WTC11 (cell line): Measurements from ENCODE around the gene CFAP57.

Source experiments
- FOXJ3 ChIP-seq: sonication (generic); formaldehyde crosslinking; IDR thresholded peaks from 2 replicates; pipeline ENCODE4 v1.9.0; 2021; ENCODE audit warnings: missing genetic modification reagents, mild to moderate bottlenecking, borderline replicate concordance
- MAX ChIP-seq: sonication (generic); formaldehyde crosslinking; IDR thresholded peaks from 2 replicates; pipeline ENCODE4 v1.8.0; 2022; ENCODE audit warnings: mild to moderate bottlenecking, missing genetic modification reagents
- NR2C2 ChIP-seq: sonication (generic); formaldehyde crosslinking; IDR thresholded peaks from 2 replicates; pipeline ENCODE4 v1.8.0; 2022; ENCODE audit warnings: mild to moderate bottlenecking, missing genetic modification reagents
- USF1 ChIP-seq: sonication (generic); formaldehyde crosslinking; IDR thresholded peaks from 2 replicates; pipeline ENCODE4 v1.8.0; 2022; ENCODE audit warnings: mild to moderate bottlenecking, missing genetic modification reagents
- TF ChIP-seq, protein P1 (sequence below): fragments of 200-600 bp; IDR thresholded peaks from 2 replicates; pipeline ENCODE4 v1.8.0; 2022; ENCODE audit warnings: antibody characterized with exemption
- TF ChIP-seq, protein P2 (sequence below): sonication (generic); formaldehyde crosslinking; IDR thresholded peaks from 2 replicates; pipeline ENCODE4 v1.8.1; 2023; ENCODE audit warnings: mild to moderate bottlenecking, missing genetic modification reagents, borderline replicate concordance
- TF ChIP-seq, protein P3 (sequence below): sonication (generic); formaldehyde crosslinking; IDR thresholded peaks from 2 replicates; pipeline ENCODE4 v1.8.0; 2023; ENCODE audit warnings: mild to moderate bottlenecking, missing genetic modification reagents
- TF ChIP-seq, protein P4 (sequence below): sonication (generic); formaldehyde crosslinking; IDR thresholded peaks from 2 replicates; pipeline ENCODE4 v1.8.1; 2022; ENCODE audit warnings: low read depth, mild to moderate bottlenecking, moderate library complexity, missing genetic modification reagents, borderline replicate concordance

DNA sequence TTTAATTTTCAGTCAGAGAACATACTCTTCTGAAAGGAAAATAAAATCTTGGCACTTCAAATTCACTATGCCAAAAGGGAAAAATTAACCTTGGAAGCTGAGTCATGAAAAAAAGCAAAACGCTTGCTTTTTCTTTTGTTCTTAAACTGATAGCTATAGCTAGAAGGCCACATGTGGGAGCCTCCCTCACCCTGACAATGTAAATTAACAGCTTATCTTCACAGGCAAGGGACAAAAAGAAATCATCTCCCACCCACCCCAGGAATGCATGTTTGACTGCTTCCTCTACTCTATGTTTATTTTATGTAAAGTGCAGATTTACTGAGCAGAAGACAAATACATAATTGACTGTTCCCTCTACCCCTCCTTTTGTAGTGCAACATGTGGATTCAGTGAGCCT, 38.1 kb upstream of the CFAP57 start:
- TF ChIP-seq, protein P1, sequence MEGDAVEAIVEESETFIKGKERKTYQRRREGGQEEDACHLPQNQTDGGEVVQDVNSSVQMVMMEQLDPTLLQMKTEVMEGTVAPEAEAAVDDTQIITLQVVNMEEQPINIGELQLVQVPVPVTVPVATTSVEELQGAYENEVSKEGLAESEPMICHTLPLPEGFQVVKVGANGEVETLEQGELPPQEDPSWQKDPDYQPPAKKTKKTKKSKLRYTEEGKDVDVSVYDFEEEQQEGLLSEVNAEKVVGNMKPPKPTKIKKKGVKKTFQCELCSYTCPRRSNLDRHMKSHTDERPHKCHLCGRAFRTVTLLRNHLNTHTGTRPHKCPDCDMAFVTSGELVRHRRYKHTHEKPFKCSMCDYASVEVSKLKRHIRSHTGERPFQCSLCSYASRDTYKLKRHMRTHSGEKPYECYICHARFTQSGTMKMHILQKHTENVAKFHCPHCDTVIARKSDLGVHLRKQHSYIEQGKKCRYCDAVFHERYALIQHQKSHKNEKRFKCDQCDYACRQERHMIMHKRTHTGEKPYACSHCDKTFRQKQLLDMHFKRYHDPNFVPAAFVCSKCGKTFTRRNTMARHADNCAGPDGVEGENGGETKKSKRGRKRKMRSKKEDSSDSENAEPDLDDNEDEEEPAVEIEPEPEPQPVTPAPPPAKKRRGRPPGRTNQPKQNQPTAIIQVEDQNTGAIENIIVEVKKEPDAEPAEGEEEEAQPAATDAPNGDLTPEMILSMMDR: no peak
- TF ChIP-seq, protein P2, sequence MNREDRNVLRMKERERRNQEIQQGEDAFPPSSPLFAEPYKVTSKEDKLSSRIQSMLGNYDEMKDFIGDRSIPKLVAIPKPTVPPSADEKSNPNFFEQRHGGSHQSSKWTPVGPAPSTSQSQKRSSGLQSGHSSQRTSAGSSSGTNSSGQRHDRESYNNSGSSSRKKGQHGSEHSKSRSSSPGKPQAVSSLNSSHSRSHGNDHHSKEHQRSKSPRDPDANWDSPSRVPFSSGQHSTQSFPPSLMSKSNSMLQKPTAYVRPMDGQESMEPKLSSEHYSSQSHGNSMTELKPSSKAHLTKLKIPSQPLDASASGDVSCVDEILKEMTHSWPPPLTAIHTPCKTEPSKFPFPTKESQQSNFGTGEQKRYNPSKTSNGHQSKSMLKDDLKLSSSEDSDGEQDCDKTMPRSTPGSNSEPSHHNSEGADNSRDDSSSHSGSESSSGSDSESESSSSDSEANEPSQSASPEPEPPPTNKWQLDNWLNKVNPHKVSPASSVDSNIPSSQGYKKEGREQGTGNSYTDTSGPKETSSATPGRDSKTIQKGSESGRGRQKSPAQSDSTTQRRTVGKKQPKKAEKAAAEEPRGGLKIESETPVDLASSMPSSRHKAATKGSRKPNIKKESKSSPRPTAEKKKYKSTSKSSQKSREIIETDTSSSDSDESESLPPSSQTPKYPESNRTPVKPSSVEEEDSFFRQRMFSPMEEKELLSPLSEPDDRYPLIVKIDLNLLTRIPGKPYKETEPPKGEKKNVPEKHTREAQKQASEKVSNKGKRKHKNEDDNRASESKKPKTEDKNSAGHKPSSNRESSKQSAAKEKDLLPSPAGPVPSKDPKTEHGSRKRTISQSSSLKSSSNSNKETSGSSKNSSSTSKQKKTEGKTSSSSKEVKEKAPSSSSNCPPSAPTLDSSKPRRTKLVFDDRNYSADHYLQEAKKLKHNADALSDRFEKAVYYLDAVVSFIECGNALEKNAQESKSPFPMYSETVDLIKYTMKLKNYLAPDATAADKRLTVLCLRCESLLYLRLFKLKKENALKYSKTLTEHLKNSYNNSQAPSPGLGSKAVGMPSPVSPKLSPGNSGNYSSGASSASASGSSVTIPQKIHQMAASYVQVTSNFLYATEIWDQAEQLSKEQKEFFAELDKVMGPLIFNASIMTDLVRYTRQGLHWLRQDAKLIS (CRISPR knock-in tag): no peak
- TF ChIP-seq NR2C2 (CRISPR knock-in tag) (no peak), USF1 (CRISPR knock-in tag) (no peak), MAX (CRISPR knock-in tag) (no peak), FOXJ3 (no peak)
- TF ChIP-seq, protein P3, sequence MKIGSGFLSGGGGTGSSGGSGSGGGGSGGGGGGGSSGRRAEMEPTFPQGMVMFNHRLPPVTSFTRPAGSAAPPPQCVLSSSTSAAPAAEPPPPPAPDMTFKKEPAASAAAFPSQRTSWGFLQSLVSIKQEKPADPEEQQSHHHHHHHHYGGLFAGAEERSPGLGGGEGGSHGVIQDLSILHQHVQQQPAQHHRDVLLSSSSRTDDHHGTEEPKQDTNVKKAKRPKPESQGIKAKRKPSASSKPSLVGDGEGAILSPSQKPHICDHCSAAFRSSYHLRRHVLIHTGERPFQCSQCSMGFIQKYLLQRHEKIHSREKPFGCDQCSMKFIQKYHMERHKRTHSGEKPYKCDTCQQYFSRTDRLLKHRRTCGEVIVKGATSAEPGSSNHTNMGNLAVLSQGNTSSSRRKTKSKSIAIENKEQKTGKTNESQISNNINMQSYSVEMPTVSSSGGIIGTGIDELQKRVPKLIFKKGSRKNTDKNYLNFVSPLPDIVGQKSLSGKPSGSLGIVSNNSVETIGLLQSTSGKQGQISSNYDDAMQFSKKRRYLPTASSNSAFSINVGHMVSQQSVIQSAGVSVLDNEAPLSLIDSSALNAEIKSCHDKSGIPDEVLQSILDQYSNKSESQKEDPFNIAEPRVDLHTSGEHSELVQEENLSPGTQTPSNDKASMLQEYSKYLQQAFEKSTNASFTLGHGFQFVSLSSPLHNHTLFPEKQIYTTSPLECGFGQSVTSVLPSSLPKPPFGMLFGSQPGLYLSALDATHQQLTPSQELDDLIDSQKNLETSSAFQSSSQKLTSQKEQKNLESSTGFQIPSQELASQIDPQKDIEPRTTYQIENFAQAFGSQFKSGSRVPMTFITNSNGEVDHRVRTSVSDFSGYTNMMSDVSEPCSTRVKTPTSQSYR (CRISPR knock-in tag): no peak
- TF ChIP-seq, protein P4, sequence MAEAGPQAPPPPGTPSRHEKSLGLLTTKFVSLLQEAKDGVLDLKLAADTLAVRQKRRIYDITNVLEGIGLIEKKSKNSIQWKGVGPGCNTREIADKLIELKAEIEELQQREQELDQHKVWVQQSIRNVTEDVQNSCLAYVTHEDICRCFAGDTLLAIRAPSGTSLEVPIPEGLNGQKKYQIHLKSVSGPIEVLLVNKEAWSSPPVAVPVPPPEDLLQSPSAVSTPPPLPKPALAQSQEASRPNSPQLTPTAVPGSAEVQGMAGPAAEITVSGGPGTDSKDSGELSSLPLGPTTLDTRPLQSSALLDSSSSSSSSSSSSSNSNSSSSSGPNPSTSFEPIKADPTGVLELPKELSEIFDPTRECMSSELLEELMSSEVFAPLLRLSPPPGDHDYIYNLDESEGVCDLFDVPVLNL (CRISPR knock-in tag): no peak
